Activated CD4-positive, CD25-positive, alpha-beta regulatory T cell treated with anti-CD3 and anti-CD28 coated beads, Interleukin-2, amount 50 U/mL, for 16 hours (primary cell): ENCODE data around the gene HIVEP3.

Experiments
- DNase-seq: peaks from one replicate; pipeline ENCODE4 v3.0.0-alpha.2; 2020; ENCODE audit warnings: low read depth, low spot score

The HIVEP3 gene

DNA sequence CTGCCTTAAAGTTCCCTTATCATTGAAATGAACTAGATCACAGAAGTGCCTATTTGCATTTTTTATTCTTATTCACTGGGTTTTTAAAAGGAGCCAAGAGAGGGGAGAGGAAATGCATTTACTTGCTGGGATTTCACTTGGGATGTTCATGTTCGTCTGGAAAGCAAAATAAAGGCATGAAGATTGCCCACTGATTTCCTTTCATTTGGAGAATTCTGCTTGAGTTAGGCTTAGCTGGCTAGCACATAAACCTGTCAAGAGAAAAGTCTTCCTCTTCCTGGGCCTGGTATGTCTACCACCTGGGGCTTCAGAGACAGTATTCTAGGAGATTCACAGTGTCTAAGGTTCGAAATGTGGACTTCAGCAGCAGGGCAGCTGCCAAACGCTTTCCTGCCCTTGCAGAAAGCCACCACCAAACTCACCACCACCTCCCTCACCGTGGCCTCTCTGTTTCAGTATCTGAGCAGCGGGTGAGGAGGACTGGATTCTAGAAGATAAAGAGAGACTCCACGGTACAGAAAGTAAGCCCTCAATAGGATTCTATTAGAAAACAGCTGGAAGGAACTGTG, 44.5 kb downstream of the HIVEP3 start:
- no peak for DNase-seq

DNA sequence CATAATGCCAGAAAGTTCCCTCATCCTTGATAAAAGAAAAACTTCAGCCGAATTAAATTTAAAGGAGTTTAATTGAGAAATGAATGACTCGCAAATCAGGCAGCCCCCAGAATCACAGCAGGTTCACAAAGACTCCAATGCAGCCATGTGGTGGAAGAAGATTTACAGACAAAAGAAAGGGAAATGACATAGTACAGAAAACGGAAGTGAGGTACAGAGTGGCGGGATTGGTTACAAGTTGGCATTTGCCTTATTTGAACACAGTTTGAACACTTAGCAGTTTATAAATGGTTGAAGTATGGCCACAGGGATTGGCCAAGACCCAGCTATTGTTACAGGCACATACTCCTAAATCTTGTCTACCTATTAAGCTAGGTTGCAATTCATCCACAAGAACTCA, 46.6 kb downstream of the HIVEP3 start:
- DNase-seq, result no peak

DNA sequence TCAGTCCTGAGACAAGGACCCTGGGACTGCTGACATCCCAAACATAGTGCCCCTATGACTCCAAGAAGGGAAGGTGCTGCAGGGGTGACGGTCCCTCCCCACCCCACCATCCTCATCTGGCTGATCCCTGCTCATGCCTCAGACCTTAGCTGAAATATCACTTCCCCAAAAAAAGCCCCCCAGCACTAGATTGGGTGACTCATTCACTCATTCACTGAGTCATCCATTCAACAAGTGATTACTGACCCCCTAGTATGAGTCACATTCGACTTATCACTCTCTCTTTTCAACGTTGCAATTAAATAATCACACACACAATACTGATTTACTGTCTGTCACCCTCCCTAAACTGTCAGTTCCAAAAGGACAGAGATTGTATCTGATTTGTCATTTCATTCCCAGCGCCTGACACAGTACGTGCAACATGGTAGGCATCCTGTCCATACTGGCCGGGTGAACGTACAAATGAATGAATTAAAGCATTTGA, 48.6 kb downstream of the HIVEP3 start:
- DNase-seq, result no peak

DNA sequence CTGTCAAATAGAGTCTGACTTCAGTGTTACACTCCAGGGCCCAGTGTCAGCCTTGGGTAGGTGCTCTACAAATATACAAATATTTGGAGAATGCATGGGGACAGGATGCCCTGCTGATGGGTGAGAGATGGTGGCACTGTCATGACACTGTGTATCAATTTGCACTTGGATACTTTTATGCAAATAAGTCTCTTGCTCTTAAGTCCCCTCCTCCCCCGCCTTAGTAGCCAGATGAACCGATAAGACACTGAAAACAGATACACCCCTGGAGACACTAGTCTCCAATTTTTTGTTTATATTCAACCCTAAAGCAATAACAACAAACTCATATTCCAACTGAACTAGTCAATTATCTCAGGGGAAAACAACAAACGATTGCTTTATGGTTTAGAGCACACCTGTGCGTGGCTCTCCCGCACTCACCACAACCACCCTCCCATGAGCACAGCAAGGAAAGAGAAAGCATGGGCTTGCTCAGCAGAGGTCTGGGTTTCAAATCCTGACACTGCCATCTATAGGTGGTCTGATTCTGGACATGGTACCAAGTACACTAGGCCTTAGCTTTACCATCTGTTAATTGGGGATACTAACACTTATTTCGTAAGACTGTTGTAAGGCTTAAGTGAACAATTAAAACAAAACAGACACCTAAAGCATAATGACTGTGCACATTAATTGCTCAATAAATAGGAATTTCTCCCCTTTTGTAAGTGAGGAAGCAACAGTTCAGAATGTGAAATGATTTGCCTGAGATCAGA, 50.3 kb downstream of the HIVEP3 start:
- no peak for DNase-seq

DNA sequence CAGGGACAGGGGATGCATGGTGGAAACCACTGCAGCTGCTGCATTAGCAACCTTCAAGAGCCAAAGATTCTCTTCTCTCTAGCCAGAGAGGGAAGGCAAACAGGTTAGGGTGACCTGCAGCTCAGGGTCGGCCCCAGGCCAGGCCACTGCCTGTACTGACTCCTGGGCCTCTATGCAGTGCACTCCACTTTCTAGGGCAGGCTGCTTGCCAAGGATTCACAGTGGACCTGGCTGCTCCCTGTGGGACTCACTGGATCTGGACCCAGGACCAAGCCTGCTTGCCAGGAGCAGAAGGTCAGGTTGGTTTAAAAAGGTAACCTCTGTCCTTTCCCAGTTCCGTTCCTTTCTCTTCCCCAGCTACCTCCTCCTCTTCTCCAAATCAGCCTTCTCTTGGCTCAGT, 52.4 kb downstream of the HIVEP3 start:
- no peak for DNase-seq

DNA sequence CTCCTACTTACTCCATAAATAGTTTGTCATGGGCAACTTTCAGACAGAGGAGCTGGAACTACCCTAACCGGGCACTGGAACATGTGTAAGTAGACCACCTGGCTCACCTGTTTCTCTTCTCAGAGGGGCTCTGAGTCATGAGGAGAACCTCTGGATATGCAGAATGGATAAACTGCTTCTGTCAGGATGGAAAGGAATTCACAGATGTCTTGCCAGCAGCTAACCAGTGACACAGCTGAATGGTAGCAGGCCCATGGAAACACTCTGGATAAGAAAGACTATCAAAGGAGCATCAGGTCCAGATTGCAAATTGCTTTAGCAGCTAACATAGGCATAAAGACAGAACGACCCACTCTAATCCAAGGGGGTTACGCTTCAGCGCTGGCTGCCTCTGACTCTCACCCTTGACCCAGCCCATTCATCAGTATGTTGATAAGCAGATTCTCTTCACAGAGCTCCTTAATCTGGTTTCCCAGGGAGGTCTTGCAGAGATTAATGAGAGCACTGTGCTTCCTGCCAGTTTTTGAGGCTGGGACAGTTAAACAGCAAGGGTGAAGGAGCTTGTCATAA, 54.2 kb downstream of the HIVEP3 start:
- no peak for DNase-seq

DNA sequence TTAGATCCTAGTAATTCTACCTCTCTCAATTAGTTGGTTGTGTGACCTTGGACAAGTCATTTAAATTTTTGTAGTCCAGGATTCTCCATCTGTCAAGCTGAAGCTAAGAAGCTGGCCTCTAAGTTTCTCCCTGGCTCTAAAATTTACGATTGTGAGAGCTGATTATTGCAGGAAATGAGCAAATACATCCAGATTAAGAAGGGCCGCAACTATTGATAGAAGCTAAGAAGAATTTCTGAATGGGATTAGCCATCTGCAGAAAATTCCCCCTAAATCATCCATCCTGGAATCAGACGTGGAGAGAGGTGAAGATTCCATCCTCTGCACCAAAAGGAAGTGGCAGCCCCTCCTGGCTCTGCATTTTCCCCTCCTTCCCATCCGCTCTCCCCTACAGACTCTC, 55.0 kb downstream of the HIVEP3 start:
- DNase-seq, result no peak

DNA sequence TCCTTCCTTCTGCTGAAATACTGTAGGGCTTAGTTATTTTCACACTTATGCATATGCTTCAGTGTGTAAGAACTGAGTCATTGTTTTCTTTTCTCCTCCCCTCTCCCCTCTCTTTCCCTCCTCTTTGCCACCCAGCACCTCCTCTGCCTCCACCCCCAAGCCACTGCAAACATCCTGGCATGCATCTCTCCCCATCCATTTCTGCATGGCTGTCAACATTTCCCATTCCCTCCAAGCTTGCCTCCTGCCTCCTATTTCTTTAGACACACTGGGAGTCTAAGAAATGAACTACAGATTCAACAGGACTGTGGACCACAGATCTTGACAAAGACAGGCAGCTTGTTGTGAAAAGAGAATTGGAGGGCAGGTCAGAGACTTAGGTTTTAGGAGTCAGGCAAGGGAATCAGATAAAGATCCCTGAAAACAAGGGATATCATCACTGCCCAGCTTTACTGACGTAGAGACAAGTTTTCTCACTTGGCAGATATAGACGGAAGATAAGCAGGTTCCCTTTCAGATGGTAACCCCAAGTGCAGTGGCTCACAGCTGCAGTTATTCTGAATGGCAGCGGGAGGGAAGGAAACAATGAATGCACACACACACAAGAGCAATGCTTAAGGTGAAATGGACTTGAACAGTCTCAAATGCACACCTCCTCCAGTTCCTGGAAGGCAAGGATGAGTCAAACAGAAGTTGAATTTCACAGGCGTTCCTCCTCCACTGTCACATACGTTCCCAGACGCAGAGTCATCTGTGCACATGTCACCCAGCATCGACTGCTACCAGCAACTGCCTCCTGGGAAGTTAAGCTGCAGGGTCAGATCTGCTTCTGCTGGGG, 56.1 kb downstream of the HIVEP3 start:
- DNase-seq, result peak; percentile 19

DNA sequence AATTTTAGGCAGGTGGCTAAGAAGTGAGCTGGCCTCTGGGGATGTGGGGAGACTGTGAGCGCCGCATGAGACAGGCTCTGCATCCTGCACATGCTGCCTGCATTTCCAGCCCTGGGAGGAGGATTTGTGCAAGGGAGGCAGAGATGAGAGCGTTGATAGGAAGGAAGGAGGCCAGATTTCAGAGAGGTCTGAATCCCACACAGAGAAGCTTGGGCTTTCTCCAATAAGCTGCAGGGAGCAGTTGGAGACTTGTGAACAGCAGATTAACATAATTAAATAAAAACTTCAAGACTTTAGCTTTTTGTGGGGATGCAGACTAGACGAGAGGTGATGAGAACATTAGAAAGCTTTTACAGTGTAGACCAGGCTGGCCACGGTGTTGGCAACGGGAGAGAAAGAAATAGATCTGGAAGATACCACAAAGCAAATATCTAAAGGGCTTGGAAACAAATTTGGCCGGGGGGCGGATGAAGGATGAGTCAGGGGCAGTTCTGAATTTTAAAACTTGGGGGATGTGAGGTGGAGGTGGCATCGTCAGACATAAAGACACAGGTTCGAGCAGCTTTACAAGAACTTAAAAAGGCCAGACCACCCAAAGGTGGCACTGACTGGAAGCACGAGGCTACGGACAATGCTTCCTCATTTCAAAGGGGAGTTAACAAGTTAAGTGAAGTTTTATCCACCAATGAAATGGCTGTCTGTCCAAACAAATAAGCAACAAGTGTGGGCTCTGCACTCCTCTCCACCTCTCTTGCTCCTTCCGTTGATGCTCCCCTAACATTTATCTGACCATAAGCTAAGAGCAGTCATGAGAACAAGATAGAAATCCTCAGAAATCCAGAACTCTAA, 57.0 kb downstream of the HIVEP3 start:
- DNase-seq, result no peak

DNA sequence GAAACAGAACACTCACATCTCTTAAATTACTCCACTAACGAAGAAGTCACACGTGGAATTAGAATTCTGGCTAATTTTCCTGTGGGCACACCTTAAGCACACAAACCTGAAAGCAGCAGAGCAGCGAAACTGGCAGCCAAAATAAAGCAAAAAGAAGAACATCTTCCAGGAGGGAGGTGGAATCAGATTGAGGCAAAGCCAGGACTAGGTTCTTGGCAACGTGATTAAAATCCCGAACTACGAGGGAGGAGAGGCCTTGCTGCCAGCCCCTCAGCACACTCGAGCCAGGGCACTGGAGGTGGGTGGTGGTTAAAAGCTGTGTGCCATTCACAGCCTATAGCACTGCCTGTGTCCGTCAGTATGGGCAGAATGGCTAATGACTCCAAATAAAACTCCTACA, 58.0 kb downstream of the HIVEP3 start:
- DNase-seq, result no peak

DNA sequence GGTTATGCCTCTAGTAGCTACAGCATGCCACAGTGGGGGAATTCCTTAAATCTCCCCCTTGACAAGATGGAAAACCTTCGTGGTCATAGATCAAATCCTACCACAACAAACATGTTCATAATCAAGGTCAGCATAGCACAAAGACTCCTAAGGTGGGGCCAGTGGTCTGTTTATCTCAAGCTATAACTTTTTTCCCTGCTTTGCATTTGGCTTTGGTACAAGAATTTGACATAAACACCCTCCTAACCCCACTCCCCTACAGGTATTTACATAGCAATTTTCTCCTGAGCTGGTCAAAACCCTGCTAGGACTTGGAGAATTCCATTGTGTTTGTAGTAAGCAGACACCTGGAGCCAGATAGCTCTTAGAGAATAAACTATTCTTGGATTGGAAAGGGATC, 58.5 kb downstream of the HIVEP3 start:
- no peak for DNase-seq

DNA sequence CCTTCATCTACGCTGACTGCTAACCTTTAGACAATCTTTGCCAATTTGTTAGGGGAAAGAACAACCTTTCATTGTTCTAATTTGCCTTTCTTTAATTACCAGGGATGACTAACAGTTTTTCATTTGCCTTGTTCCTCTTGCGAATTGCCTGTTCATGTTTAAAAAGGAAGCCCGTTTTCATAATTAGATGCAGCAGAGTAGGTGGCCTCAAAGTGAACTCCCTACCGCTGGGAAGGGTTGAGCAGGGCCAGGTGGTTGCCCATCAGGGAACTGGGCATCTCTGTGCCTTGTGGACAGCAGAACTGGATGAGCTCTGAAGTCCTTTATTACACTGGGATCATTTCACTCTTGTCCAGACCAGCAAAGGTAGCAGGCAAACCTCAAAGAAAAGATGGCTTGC, 59.0 kb downstream of the HIVEP3 start:
- DNase-seq, result no peak

DNA sequence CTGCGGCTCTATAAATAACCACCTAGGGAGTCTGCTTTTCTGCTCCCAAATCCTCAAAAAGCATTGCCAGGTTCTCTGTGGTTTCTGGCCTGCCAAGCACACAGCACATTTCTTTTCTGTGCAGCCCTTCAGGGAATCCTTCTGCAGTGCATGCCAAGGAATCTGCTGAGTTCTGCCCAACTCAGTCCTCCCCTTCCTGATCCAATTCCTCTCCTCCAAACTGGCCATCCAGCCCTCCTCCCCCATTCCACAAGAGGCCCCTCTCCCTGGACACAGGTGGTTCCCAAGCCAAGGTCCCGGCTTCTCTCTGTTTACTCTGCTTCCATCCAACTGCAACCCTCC, 61.8 kb downstream of the HIVEP3 start:
- no peak for DNase-seq

DNA sequence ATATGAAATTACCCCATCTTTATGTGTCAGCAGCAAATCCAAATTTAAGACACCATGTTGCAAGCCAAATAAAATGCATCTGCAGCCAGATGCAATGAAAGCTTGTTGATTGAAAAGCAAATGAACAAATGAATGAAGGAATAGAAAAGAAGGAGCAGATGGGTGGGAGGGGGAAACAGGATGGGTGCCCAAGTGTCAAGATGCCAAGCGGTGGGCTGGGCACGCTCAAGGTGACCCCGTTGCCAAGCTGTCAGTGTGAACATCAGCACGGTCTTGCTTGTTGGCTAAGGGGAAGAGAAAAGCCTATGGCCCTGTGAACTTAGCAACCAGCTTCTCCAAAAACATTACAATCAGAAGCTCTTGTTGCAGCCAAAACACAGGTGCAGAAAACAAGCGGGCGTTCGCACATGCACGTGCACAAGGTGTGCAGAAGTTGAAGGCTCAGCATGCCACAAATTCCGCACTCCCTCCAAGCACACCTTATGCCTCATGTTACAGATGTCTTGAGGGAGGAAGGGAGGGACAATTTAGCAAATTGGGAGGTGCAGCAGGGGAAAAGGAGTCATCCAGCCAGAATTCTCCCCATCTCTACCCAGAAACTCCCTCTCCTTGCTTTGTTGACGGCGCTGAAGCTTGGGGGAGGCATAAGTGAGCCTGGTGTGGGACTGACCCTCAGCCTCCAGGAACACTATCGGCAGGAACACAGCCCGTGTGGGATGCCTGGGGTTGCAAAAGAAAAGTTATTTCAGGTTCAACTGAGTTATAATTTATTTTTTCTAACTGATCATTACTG, 62.4 kb downstream of the HIVEP3 start:
- no peak for DNase-seq

DNA sequence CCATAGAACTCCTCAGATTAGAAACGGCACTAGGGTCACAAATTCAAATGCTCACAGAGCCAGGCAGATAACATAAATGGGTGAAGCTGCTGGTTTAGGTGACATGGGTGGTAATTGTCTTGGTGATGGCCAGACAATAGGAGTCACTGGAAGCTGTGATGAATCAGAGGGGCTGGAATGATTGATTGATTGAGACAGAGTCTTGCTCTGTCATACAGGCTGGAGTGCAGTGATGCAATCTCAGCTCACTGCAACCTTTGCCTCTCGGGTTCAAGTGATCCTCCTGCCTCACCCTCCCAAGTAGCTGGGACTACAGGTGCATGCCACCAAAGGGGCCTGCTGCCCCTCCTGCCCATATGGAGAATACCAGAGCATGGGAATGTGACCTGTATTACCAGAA, 63.0 kb downstream of the HIVEP3 start:
- no peak for DNase-seq

DNA sequence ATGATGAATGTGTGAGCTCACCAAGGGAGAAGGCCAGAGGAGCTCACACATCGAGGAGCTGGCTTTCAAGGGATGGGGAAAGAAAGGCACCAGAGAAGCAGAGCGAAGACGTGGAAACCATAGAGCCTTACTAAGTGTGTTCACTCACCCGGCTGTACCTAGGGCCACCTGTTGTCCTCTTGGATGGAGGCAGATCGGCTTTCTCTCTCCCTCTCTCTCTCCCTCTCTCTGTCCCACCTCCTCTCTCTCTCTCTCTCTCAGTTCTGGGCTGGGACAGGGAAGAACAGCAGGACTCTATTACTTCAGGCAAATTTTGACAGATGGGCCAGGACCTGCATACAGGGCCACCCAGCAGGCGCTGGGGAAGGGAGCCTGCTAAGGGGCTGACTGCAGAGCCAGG, 64.8 kb downstream of the HIVEP3 start:
- no peak for DNase-seq

DNA sequence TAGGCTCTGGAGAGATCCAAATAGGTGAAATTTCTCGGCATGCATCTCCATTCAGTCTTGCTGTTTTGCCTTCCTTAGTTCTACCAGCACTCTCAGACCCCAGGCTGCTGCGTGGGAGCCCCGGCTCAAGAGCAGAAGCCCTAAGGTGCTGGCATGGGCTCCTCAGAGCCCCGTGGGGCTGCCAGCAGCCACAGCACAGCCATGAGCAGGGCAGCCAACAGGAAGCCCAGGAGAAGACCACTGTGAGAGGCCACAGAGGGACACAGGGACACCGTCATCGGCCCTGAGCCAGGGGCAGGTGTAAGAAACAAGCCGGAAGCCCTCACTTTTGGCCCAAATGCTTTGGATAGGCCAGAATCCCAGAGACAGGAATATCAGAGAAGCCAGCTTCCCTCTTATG, 66.6 kb downstream of the HIVEP3 start:
- DNase-seq, result no peak

DNA sequence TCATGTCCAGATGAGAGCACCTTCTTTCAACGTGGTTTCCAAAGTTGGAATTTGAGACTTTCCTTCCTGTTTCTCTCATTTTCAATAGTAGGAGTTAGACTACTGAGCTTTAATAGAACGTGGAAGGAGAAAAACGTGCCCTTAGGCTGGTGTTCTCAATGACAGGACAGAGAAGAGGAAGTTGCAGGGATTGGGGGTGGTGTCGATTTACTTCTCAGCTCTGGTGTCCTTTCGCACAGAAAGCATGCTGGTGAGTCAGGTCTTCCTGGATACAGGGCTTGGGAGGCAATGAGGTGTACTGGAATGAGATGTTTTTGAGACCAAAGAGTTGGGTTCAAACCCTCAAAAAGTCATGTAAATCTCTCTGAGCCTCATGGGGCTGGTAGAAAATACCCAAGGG, 67.1 kb downstream of the HIVEP3 start:
- DNase-seq, result no peak

DNA sequence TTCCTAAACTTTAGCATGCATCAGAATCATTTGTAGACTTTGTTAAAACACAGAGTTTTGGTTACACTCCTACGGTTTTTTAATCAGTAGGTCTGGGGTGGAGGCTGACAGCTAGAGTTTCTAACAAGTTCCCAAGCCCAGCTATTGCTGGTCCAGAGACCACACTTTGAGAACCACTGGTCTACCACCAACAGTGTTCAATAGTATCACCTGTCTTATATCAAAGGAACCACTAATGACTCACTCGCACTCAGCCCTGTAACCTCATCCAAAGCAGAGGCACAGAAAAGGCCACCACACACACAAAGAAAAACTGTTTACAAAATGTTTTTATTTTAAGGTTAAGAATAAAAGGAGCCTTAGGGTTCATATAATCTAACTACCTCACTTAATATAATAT, 68.7 kb downstream of the HIVEP3 start:
- no peak for DNase-seq

DNA sequence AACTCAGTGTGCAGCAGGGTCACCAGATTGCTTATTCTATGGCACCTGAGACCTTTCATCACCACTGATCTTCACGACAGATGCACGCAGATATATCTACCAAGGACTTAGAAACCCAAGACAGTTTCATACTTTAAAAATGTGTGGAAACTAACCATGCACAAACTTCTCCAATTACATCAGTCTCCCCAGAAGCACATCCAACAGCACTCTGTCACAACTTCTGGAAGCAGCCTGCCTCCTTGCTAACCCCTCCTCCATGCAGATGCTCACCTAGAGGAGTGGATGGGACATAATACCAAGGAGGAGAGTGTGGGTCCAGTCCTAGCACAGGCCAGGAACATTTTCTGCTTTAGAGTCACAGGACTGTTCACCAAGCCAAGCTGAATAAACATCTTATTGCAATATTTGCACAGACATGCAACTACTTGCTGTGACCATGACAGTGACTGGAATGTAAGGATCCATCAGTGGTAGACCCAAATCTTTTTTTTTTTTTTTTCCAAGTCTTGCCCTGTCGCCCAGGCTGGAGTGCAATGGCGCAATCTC, 69.4 kb downstream of the HIVEP3 start:
- DNase-seq, result no peak
